ENCODE measurements around the gene APOL6. TPM values are rescaled to one million over a fixed set of nuclear protein-coding genes. Genes with fewer than 3 reads are reported as not detected.
"Not testable (repeated sequence)": the region's sequence is repeated elsewhere in the genome, so short reads cannot be mapped to it uniquely, and the experiment has no call there.

Gene APOL6
- total RNA-seq, 1 donor from 2014 or later, result 1.2 TPM

GRCh38 chr22:35618427-35619223, 29.6 kb upstream of the APOL6 start:
- Mint-ChIP-seq H3K27me3 (ENCODE audit: low read depth) (no peaks in the 10 kb centered on the region), H3K9me3 (no peaks in the 10 kb centered on the region), H3K36me3 (no peaks in the 10 kb centered on the region), H3K4me1 (peaks cover 8% of the 10 kb centered on the region), H3K4me3 (no peak overlapping the region), H3K27ac (no peak overlapping the region)
- TF ChIP-seq CTCF (IDR thresholded peaks at IDR 0.05; ENCODE audit: unreplicated experiment), result no peak
- DNase-seq (ENCODE audit: low spot score in 2 of 2, unreplicated experiment in 2 of 2), result no peak

GRCh38 chr22:35619336-35620094, 28.7 kb upstream of the APOL6 start:
- H3K4me1 Mint-ChIP-seq, result peaks cover 8% of the 10 kb centered on the region
- no peak for TF ChIP-seq CTCF (IDR thresholded peaks at IDR 0.05; ENCODE audit: unreplicated experiment)
- no peak overlapping the region for H3K4me3 Mint-ChIP-seq
- no peak overlapping the region for H3K27ac Mint-ChIP-seq
- H3K27me3 Mint-ChIP-seq (ENCODE audit: low read depth), result no peaks in the 10 kb centered on the region
- no peaks in the 10 kb centered on the region for H3K36me3 Mint-ChIP-seq
- no peaks in the 10 kb centered on the region for H3K9me3 Mint-ChIP-seq
- no peak for DNase-seq (ENCODE audit: low spot score in 2 of 2, unreplicated experiment in 2 of 2)

- H3K9me3 Mint-ChIP-seq, result no peaks in the 10 kb centered on the region
- H3K27ac Mint-ChIP-seq, result no peak overlapping the region
- DNase-seq (ENCODE audit: low spot score in 2 of 2, unreplicated experiment in 2 of 2), result no peak
- no peaks in the 10 kb centered on the region for H3K27me3 Mint-ChIP-seq (ENCODE audit: low read depth)
- H3K36me3 Mint-ChIP-seq, result no peaks in the 10 kb centered on the region
- TF ChIP-seq CTCF (IDR thresholded peaks at IDR 0.05; ENCODE audit: unreplicated experiment), result no peak
- no peak overlapping the region for H3K4me3 Mint-ChIP-seq
- H3K4me1 Mint-ChIP-seq, result peaks cover 8% of the 10 kb centered on the region
Observed at GRCh38 chr22:35620624-35621251, 27.5 kb upstream of the APOL6 start.

GRCh38 chr22:35621451-35621850, 26.8 kb upstream of the APOL6 start:
- no peaks in the 10 kb centered on the region for H3K9me3 Mint-ChIP-seq
- no peak overlapping the region for H3K4me3 Mint-ChIP-seq
- H3K4me1 Mint-ChIP-seq, result peaks cover 8% of the 10 kb centered on the region
- H3K27ac Mint-ChIP-seq, result no peak overlapping the region
- no peak for DNase-seq (ENCODE audit: low spot score in 2 of 2, unreplicated experiment in 2 of 2)
- TF ChIP-seq CTCF (IDR thresholded peaks at IDR 0.05; ENCODE audit: unreplicated experiment), result no peak
- no peaks in the 10 kb centered on the region for H3K27me3 Mint-ChIP-seq (ENCODE audit: low read depth)
- H3K36me3 Mint-ChIP-seq, result no peaks in the 10 kb centered on the region

- no peaks in the 10 kb centered on the region for H3K36me3 Mint-ChIP-seq
- DNase-seq (ENCODE audit: low spot score in 2 of 2, unreplicated experiment in 2 of 2), result no peak
- H3K4me3 Mint-ChIP-seq, result no peak overlapping the region
Observed at GRCh38 chr22:35622191-35622913, 25.9 kb upstream of the APOL6 start.

GRCh38 chr22:35623885-35624284, 24.4 kb upstream of the APOL6 start:
- H3K4me3 Mint-ChIP-seq; H3K27me3 Mint-ChIP-seq (ENCODE audit: low read depth); H3K36me3 Mint-ChIP-seq; H3K27ac Mint-ChIP-seq; DNase-seq (ENCODE audit: low spot score in 2 of 2, unreplicated experiment in 2 of 2); H3K9me3 Mint-ChIP-seq: not testable (repeated sequence)
- peaks cover 18% of the 10 kb centered on the region for H3K4me1 Mint-ChIP-seq

More at GRCh38 chr22:35622191-35622913, 25.9 kb upstream of the APOL6 start:
- Mint-ChIP-seq H3K27ac (no peak overlapping the region), H3K27me3 (ENCODE audit: low read depth) (no peaks in the 10 kb centered on the region), H3K9me3 (no peaks in the 10 kb centered on the region), H3K4me1 (peaks cover 12% of the 10 kb centered on the region)
- TF ChIP-seq CTCF (IDR thresholded peaks at IDR 0.05; ENCODE audit: unreplicated experiment), result no peak

Measured in mesothelial cell of epicardium (in vitro differentiated cells).